Measurements from ENCODE around the gene MILR1. TPM values are rescaled to one million over a fixed set of nuclear protein-coding genes. Genes with fewer than 3 reads are reported as not detected.
"Not testable (repeated sequence)": the region's sequence is repeated elsewhere in the genome, so short reads cannot be mapped to it uniquely, and the experiment has no call there.

The MILR1 gene
- total RNA-seq, 4 donors from 2014 or later = 2.9 to 6.6 (median 4.2) TPM

GRCh38 chr17:64418506-64419339 lies 30.2 kb upstream of the MILR1 start:
- H3K36me3 ChIP-seq = no peaks in the 10 kb centered on the region
- intact Hi-C loops (cut with DNase I) = loop anchor here (1.0 to 5.0 kb wide), 2 partner anchors 97 to 111 kb away; no protein-coding TSS in a partner anchor
- no peaks in the 10 kb centered on the region for H3K27me3 ChIP-seq
- no peaks in the 10 kb centered on the region for H3K9me3 ChIP-seq
- H3K4me1 ChIP-seq = peaks cover 4 to 9% (median 7%) of the 10 kb centered on the region in 4 donors
- H3K4me3 ChIP-seq = no peak overlapping the region
- DNase-seq (ENCODE audit: extremely low spot score) = no peak
- WGBS = 35% methylated on average over 19 of the region's 19 CpGs
- TF ChIP-seq CTCF (IDR thresholded peaks at IDR 0.05) (peak; percentile 79 to 80 (median 79)), POLR2A (IDR thresholded peaks at IDR 0.05; ENCODE audit: low read depth) (no peak), EP300 (IDR thresholded peaks at IDR 0.05) (no peak)
- H3K27ac ChIP-seq (replicated peaks in 1 of 4) = no peak overlapping the region

GRCh38 chr17:64420143-64420670 lies 28.7 kb upstream of the MILR1 start:
- no peaks in the 10 kb centered on the region for H3K36me3 ChIP-seq
- intact Hi-C loops (cut with DNase I) = no loop called here
- H3K4me3 ChIP-seq = no peak overlapping the region
- peak; percentile 74 to 80 (median 79) for TF ChIP-seq CTCF (IDR thresholded peaks at IDR 0.05)
- TF ChIP-seq POLR2A (IDR thresholded peaks at IDR 0.05; ENCODE audit: low read depth) = no peak
- no peak for TF ChIP-seq EP300 (IDR thresholded peaks at IDR 0.05)
- no peak for TF ChIP-seq POLR2AphosphoS5 (IDR thresholded peaks at IDR 0.05)
- H3K4me1 ChIP-seq = peaks cover 4 to 9% (median 7%) of the 10 kb centered on the region in 4 donors
- H3K27ac ChIP-seq (replicated peaks in 1 of 4) = no peak overlapping the region
- no peaks in the 10 kb centered on the region for H3K9me3 ChIP-seq
- DNase-seq (ENCODE audit: extremely low spot score) = no peak
- 30% methylated on average over 6 of the region's 6 CpGs for WGBS
- no peaks in the 10 kb centered on the region for H3K27me3 ChIP-seq

GRCh38 chr17:64422121-64422520 lies 26.8 kb upstream of the MILR1 start:
- DNase-seq (ENCODE audit: extremely low spot score); H3K4me3 ChIP-seq; H3K27ac ChIP-seq (replicated peaks in 1 of 4); H3K36me3 ChIP-seq; H3K4me1 ChIP-seq; intact Hi-C loops (cut with DNase I); H3K9me3 ChIP-seq; H3K27me3 ChIP-seq: not testable (repeated sequence)
- WGBS = 93% methylated on average over 9 of the region's 9 CpGs

- Histone ChIP-seq H3K36me3 (no peaks in the 10 kb centered on the region), H3K9me3 (no peaks in the 10 kb centered on the region), H3K4me1 (peaks cover 1 to 4% (median 3%) of the 10 kb centered on the region in 4 donors), H3K27me3 (no peaks in the 10 kb centered on the region), H3K27ac (replicated peaks in 1 of 4) (no peak overlapping the region), H3K4me3 (no peak overlapping the region)
- intact Hi-C loops (cut with DNase I) = no loop called here
- TF ChIP-seq POLR2AphosphoS5 (IDR thresholded peaks at IDR 0.05) (no peak), CTCF (IDR thresholded peaks at IDR 0.05) (no peak), POLR2A (IDR thresholded peaks at IDR 0.05; ENCODE audit: low read depth) (no peak), EP300 (IDR thresholded peaks at IDR 0.05) (no peak)
- WGBS = 89% methylated on average over 3 of the region's 3 CpGs
- no peak for DNase-seq (ENCODE audit: extremely low spot score)
Measured at GRCh38 chr17:64423881-64424280, 25.0 kb upstream of the MILR1 start.

GRCh38 chr17:64424324-64424849 lies 24.5 kb upstream of the MILR1 start:
- Histone ChIP-seq H3K27ac (replicated peaks in 1 of 4) (no peak overlapping the region), H3K36me3 (no peaks in the 10 kb centered on the region), H3K27me3 (no peaks in the 10 kb centered on the region), H3K4me3 (no peak overlapping the region), H3K4me1 (peaks cover 0 to 4% (median 2%) of the 10 kb centered on the region in 4 donors), H3K9me3 (no peaks in the 10 kb centered on the region)
- WGBS = 69% methylated on average over 1 of the region's 1 CpG
- intact Hi-C loops (cut with DNase I) = no loop called here
- TF ChIP-seq POLR2A (IDR thresholded peaks at IDR 0.05; ENCODE audit: low read depth) (no peak), CTCF (IDR thresholded peaks at IDR 0.05) (no peak), EP300 (IDR thresholded peaks at IDR 0.05) (no peak), POLR2AphosphoS5 (IDR thresholded peaks at IDR 0.05) (no peak)
- no peak for DNase-seq (ENCODE audit: extremely low spot score)
